ENCODE results near the gene SMNDC1. TPM values are rescaled to one million over a fixed set of nuclear protein-coding genes. Genes with fewer than 3 reads are reported as not detected.

The SMNDC1 gene
- 10 to 100 TPM; 21.9 to 24.3 (median 22.8) TPM for total RNA-seq
- 10.1 TPM for polyA plus RNA-seq
- long read RNA-seq, donor 1, full-length matches to known transcripts: 12 of 13 reads
- long read RNA-seq, donor 1, partial matches to known transcripts: 1 of 13 reads
- long read RNA-seq, donor 1, other reads (novel, unspliced or antisense): 0 of 13 reads
- long read RNA-seq, donor 2, full-length matches to known transcripts: 14 of 16 reads
- long read RNA-seq, donor 2, partial matches to known transcripts: 0 of 16 reads
- long read RNA-seq, donor 2, other reads (novel, unspliced or antisense): 2 of 16 reads
- long read RNA-seq, donor 3, full-length matches to known transcripts: 8 of 13 reads
- long read RNA-seq, donor 3, partial matches to known transcripts: 3 of 13 reads
- long read RNA-seq, donor 3, other reads (novel, unspliced or antisense): 2 of 13 reads
- long read RNA-seq, donor 4, full-length matches to known transcripts: 2 of 5 reads
- long read RNA-seq, donor 4, partial matches to known transcripts: 0 of 5 reads
- long read RNA-seq, donor 4, other reads (novel, unspliced or antisense): 3 of 5 reads

DNA sequence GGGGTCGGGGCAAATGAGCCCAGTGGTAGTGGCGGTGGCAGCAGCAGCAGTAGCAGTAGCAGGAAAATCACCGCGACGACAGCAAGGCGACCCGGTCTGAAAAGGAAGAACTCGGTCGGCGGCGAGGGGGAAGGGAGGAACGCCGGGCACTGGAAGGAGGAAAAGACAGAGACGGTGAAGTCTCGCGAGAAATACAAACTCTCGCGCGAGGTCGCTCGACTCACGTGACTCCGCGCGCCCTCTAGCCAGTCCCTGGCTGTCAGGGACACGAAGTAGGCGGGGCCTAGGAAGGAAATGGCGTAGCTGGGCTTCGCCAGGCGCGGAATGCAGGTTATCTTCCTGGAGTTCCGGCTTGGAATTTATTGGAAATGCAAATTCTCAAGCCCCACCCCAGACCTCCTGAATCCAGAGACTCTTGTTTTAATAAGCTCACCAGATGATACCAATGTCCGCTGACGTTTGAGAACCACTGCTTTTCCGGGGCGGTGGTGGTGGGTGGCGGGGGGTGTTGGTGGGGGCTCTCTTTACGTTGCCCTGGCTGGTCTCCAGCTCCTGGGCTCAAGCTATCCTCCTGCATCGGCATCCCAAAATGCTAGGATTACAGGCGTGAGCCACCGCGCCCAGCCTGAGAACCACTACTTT, at the start of gene SMNDC1:
TSS of gene SMNDC1 (minus strand) at position 141 of the 642 bp plus-strand sequence. CDS start 1,333 bp downstream, outside the sequence.
- WGBS: under 1% methylated on average over 42 of the region's 42 CpGs
- peak; percentile 98 to 99 (median 99) for DNase-seq
- H3K27ac ChIP-seq (ENCODE audit: low read length): peak within 1 kb of the TSS; percentile 97
- peak within 1 kb of the TSS; percentile 81 for H3K4me3 ChIP-seq (ENCODE audit: low read length)
- H3K9me3 ChIP-seq (ENCODE audit: control insufficient read depth, low read length): no peaks in the 10 kb centered on the region
- no peaks in the 10 kb centered on the region for H3K4me1 ChIP-seq (ENCODE audit: control insufficient read depth, insufficient read depth, low read length)
- intact Hi-C loops (cut with DNase I): no loop called here
- peak; percentile 97 for ATAC-seq
- H3K27me3 ChIP-seq (ENCODE audit: control insufficient read depth, insufficient read depth): no peaks in the 10 kb centered on the region

- no peak overlapping the region for H3K4me3 ChIP-seq (ENCODE audit: low read length)
- DNase-seq (peak; percentile 81 to 92 (median 88)), ATAC-seq (peak; percentile 86)
- intact Hi-C loops (cut with DNase I): loop anchor here in 2 of 4 donors (10.0 kb wide), 1 partner anchor 180 kb away; no protein-coding TSS in a partner anchor
- H3K27ac ChIP-seq (ENCODE audit: low read length): no peak overlapping the region
- WGBS: 27% methylated on average over 11 of the region's 11 CpGs
- H3K27me3 ChIP-seq (ENCODE audit: control insufficient read depth, insufficient read depth): no peaks in the 10 kb centered on the region
- no peaks in the 10 kb centered on the region for H3K9me3 ChIP-seq (ENCODE audit: control insufficient read depth, low read length)
- peaks cover 4% of the 10 kb centered on the region for H3K4me1 ChIP-seq (ENCODE audit: control insufficient read depth, insufficient read depth, low read length)
These were observed 49.6 kb upstream of the SMNDC1 start for GRCh38 chr10:110354322-110354766.

- Histone ChIP-seq H3K4me1 (ENCODE audit: control insufficient read depth, insufficient read depth, low read length) (peaks cover 4% of the 10 kb centered on the region), H3K4me3 (ENCODE audit: low read length) (no peak overlapping the region), H3K9me3 (ENCODE audit: control insufficient read depth, low read length) (no peaks in the 10 kb centered on the region), H3K27me3 (ENCODE audit: control insufficient read depth, insufficient read depth) (no peaks in the 10 kb centered on the region), H3K27ac (ENCODE audit: low read length) (no peak overlapping the region)
- ATAC-seq: peak; percentile 25 to 33
- DNase-seq: no peak
- 24% methylated on average over 14 of the region's 14 CpGs for WGBS
- intact Hi-C loops (cut with DNase I): loop anchor here in 2 of 4 donors (10.0 kb wide), 1 partner anchor 181 kb away; no protein-coding TSS in a partner anchor
These were observed 48.8 kb upstream of the SMNDC1 start for GRCh38 chr10:110353244-110354119.

DNA sequence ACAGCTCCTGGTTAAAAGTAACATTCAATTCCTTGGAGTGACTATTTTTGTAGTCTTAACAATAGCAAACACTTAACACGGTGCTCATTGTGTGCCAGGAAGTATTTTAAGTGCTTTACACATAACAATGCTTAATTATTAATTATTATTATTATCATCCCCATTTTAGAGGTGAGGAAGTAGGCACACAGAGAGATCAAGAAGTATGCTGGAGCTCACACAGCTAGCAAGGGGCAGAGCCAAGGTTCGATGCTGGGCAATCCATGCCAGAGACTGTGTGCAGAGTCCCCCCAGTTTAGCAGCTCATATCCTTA, 48.2 kb upstream of the SMNDC1 start:
- intact Hi-C loops (cut with DNase I): loop anchor here in 2 of 4 donors (10.0 kb wide), 1 partner anchor 182 kb away; no protein-coding TSS in a partner anchor
- no peak for ATAC-seq
- H3K27ac ChIP-seq (ENCODE audit: low read length): no peak overlapping the region

GRCh38 chr10:110350812-110351211, 46.1 kb upstream of the SMNDC1 start:
- 90% methylated on average over 2 of the region's 2 CpGs for WGBS
- H3K27me3 ChIP-seq (ENCODE audit: control insufficient read depth, insufficient read depth): no peaks in the 10 kb centered on the region
- no peak overlapping the region for H3K4me3 ChIP-seq (ENCODE audit: low read length)
- intact Hi-C loops (cut with DNase I): loop anchor here in 2 of 4 donors (10.0 kb wide), 1 partner anchor 184 kb away; no protein-coding TSS in a partner anchor
- DNase-seq: no peak
- peaks cover 4% of the 10 kb centered on the region for H3K4me1 ChIP-seq (ENCODE audit: control insufficient read depth, insufficient read depth, low read length)
- no peak overlapping the region for H3K27ac ChIP-seq (ENCODE audit: low read length)
- no peak for ATAC-seq
- no peaks in the 10 kb centered on the region for H3K9me3 ChIP-seq (ENCODE audit: control insufficient read depth, low read length)

More for the DNA sequence above, 48.2 kb upstream of the SMNDC1 start:
- 24% methylated on average over 2 of the region's 2 CpGs for WGBS
- H3K9me3 ChIP-seq (ENCODE audit: control insufficient read depth, low read length): no peaks in the 10 kb centered on the region
- H3K4me1 ChIP-seq (ENCODE audit: control insufficient read depth, insufficient read depth, low read length): peaks cover 4% of the 10 kb centered on the region
- no peak overlapping the region for H3K4me3 ChIP-seq (ENCODE audit: low read length)
- H3K27me3 ChIP-seq (ENCODE audit: control insufficient read depth, insufficient read depth): no peaks in the 10 kb centered on the region
- DNase-seq: no peak

DNA sequence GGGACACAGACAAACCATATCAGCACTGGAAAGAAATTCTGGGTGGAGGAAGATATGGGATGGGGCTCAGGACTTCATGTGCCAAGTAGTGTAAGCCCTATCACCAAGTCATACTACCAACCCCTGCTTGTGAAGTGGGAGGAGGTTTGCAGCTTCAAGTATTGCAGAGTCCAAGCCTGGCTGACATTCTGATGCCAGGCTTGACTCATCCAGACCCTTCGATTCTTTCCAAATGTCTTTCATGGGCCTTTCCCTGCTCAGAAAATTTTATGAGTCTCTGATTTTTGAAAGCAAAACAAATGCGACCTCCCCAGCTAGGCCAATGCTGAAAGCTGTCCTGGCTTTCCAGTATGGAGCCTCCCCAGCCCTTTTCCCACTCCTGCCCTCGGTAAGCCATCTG, 45.1 kb upstream of the SMNDC1 start:
- peaks cover 4% of the 10 kb centered on the region for H3K4me1 ChIP-seq (ENCODE audit: control insufficient read depth, insufficient read depth, low read length)
- no peak overlapping the region for H3K4me3 ChIP-seq (ENCODE audit: low read length)
- ATAC-seq (no peak), DNase-seq (no peak)
- H3K27ac ChIP-seq (ENCODE audit: low read length): no peak overlapping the region
- H3K9me3 ChIP-seq (ENCODE audit: control insufficient read depth, low read length): no peaks in the 10 kb centered on the region
- H3K27me3 ChIP-seq (ENCODE audit: control insufficient read depth, insufficient read depth): no peaks in the 10 kb centered on the region
- intact Hi-C loops (cut with DNase I): loop anchor here in 2 of 4 donors (10.0 kb wide), 1 partner anchor 185 kb away; no protein-coding TSS in a partner anchor
- 87% methylated on average over 3 of the region's 3 CpGs for WGBS

- Histone ChIP-seq H3K27me3 (ENCODE audit: control insufficient read depth, insufficient read depth) (no peaks in the 10 kb centered on the region), H3K4me1 (ENCODE audit: control insufficient read depth, insufficient read depth, low read length) (no peaks in the 10 kb centered on the region), H3K27ac (ENCODE audit: low read length) (no peak overlapping the region), H3K4me3 (ENCODE audit: low read length) (no peak overlapping the region), H3K9me3 (ENCODE audit: control insufficient read depth, low read length) (no peaks in the 10 kb centered on the region)
- intact Hi-C loops (cut with DNase I): no loop called here
- DNase-seq: no peak
- ATAC-seq: no peak
- WGBS: 63% methylated on average over 5 of the region's 5 CpGs
These were observed 44.7 kb upstream of the SMNDC1 start for GRCh38 chr10:110349386-110349785.

- H3K4me1 ChIP-seq (ENCODE audit: control insufficient read depth, insufficient read depth, low read length): no peaks in the 10 kb centered on the region
- DNase-seq: no peak
- no peaks in the 10 kb centered on the region for H3K9me3 ChIP-seq (ENCODE audit: control insufficient read depth, low read length)
- H3K4me3 ChIP-seq (ENCODE audit: low read length): no peak overlapping the region
- intact Hi-C loops (cut with DNase I): no loop called here
- H3K27me3 ChIP-seq (ENCODE audit: control insufficient read depth, insufficient read depth): no peaks in the 10 kb centered on the region
- no peak for ATAC-seq
- H3K27ac ChIP-seq (ENCODE audit: low read length): no peak overlapping the region
These were observed 43.6 kb upstream of the SMNDC1 start for GRCh38 chr10:110348336-110348735.

- ATAC-seq (no peak), DNase-seq (no peak)
- Histone ChIP-seq H3K27ac (ENCODE audit: low read length) (no peak overlapping the region), H3K4me3 (ENCODE audit: low read length) (no peak overlapping the region), H3K4me1 (ENCODE audit: control insufficient read depth, insufficient read depth, low read length) (no peaks in the 10 kb centered on the region), H3K27me3 (ENCODE audit: control insufficient read depth, insufficient read depth) (no peaks in the 10 kb centered on the region), H3K9me3 (ENCODE audit: control insufficient read depth, low read length) (no peaks in the 10 kb centered on the region)
- 93% methylated on average over 4 of the region's 4 CpGs for WGBS
- intact Hi-C loops (cut with DNase I): no loop called here
These were observed 42.2 kb upstream of the SMNDC1 start for GRCh38 chr10:110346914-110347313.

GRCh38 chr10:110345286-110345685, 40.6 kb upstream of the SMNDC1 start:
- H3K27ac ChIP-seq (ENCODE audit: low read length): no peak overlapping the region
- no peak for ATAC-seq
- 78% methylated on average over 4 of the region's 4 CpGs for WGBS
- no peaks in the 10 kb centered on the region for H3K4me1 ChIP-seq (ENCODE audit: control insufficient read depth, insufficient read depth, low read length)
- no peak for DNase-seq
- H3K4me3 ChIP-seq (ENCODE audit: low read length): no peak overlapping the region
- intact Hi-C loops (cut with DNase I): no loop called here
- no peaks in the 10 kb centered on the region for H3K9me3 ChIP-seq (ENCODE audit: control insufficient read depth, low read length)
- H3K27me3 ChIP-seq (ENCODE audit: control insufficient read depth, insufficient read depth): no peaks in the 10 kb centered on the region
